ENCODE measurements around the gene ENPP1.

DNA sequence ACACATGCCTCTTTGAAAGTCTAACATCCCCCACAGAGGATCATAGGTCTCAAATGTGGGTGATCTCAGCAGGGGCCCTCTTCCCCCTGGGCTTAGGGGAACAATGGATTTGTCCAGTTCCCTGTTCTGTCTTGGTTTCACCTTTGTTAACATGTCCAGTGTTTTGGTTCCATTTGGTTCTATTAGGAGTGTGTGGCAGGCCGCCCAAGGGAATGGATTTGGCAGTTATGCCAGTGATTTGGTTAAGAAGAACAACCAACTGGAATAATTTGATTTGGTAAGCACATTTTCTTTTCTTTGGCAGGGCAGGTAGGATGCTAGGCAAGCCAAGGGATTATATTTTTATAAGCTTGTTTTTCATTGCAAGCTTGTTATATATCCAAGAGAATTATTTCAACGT, 28.5 kb upstream of the ENPP1 start:
- TF ChIP-seq, protein P1, sequence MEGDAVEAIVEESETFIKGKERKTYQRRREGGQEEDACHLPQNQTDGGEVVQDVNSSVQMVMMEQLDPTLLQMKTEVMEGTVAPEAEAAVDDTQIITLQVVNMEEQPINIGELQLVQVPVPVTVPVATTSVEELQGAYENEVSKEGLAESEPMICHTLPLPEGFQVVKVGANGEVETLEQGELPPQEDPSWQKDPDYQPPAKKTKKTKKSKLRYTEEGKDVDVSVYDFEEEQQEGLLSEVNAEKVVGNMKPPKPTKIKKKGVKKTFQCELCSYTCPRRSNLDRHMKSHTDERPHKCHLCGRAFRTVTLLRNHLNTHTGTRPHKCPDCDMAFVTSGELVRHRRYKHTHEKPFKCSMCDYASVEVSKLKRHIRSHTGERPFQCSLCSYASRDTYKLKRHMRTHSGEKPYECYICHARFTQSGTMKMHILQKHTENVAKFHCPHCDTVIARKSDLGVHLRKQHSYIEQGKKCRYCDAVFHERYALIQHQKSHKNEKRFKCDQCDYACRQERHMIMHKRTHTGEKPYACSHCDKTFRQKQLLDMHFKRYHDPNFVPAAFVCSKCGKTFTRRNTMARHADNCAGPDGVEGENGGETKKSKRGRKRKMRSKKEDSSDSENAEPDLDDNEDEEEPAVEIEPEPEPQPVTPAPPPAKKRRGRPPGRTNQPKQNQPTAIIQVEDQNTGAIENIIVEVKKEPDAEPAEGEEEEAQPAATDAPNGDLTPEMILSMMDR (IDR thresholded peaks at IDR 0.05), result no peak
- no peak for TF ChIP-seq POLR2AphosphoS5 (IDR thresholded peaks at IDR 0.05)
- TF ChIP-seq POLR2A (IDR thresholded peaks at IDR 0.05), result no peak
- no peak for TF ChIP-seq EP300 (IDR thresholded peaks at IDR 0.05)

Data from gastroesophageal sphincter (tissue), 3 donors.